ENCODE results near the gene SRSF8.

SRSF8 gene

DNA sequence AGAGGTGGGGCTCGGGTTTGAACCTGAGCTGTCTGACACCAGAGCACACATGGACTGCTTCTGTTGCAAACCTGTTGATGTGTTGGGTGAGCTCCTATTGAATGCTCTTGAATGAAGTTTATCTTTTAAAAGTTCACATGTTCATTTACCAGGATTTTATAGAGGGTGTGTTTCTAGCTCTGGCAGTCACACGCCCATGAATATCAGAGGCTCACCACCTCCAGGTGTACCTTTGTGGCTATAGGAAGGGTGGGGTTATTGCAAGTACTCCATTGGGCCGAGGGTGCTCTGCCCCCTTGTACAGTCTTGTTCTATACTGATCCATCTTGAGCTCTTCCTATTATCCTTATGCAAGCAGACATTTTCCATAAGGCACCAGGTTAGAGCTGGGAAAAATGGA is 32.1 kb downstream of the SRSF8 start:
- no peak for TF ChIP-seq ZFX (IDR thresholded peaks at IDR 0.05)
- TF ChIP-seq, protein P1, sequence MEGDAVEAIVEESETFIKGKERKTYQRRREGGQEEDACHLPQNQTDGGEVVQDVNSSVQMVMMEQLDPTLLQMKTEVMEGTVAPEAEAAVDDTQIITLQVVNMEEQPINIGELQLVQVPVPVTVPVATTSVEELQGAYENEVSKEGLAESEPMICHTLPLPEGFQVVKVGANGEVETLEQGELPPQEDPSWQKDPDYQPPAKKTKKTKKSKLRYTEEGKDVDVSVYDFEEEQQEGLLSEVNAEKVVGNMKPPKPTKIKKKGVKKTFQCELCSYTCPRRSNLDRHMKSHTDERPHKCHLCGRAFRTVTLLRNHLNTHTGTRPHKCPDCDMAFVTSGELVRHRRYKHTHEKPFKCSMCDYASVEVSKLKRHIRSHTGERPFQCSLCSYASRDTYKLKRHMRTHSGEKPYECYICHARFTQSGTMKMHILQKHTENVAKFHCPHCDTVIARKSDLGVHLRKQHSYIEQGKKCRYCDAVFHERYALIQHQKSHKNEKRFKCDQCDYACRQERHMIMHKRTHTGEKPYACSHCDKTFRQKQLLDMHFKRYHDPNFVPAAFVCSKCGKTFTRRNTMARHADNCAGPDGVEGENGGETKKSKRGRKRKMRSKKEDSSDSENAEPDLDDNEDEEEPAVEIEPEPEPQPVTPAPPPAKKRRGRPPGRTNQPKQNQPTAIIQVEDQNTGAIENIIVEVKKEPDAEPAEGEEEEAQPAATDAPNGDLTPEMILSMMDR (conservative IDR thresholded peaks at IDR 0.05) = no peak

DNA sequence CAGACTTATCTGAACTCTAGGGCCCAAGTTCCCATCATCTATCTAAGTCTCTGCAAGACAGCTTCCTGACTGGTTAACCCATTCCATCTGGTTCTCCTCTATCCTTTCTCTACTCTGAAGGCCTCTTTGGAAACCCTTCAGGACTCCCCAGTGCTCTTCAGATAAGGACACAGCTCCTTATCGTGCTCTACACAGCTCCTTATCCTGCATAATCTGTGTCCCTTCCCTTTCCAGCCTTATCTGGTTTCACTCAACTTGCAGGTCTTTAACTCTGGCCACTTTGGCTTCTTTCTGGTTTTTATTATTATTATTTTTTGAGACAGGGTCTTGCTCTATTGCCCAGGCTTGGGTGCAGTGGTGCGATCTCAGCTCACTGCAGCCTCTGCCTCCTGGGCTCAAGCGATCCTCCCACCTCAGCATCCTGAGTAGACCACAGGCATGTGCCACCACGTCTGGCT is 33.5 kb downstream of the SRSF8 start:
- H3K27ac ChIP-seq = no peak overlapping the region
- TF ChIP-seq, protein P1 (conservative IDR thresholded peaks at IDR 0.05) = no peak
- TF ChIP-seq ZFX (IDR thresholded peaks at IDR 0.05) = no peak

More for the DNA sequence above, 32.1 kb downstream of the SRSF8 start:
- no peak overlapping the region for H3K27ac ChIP-seq

DNA sequence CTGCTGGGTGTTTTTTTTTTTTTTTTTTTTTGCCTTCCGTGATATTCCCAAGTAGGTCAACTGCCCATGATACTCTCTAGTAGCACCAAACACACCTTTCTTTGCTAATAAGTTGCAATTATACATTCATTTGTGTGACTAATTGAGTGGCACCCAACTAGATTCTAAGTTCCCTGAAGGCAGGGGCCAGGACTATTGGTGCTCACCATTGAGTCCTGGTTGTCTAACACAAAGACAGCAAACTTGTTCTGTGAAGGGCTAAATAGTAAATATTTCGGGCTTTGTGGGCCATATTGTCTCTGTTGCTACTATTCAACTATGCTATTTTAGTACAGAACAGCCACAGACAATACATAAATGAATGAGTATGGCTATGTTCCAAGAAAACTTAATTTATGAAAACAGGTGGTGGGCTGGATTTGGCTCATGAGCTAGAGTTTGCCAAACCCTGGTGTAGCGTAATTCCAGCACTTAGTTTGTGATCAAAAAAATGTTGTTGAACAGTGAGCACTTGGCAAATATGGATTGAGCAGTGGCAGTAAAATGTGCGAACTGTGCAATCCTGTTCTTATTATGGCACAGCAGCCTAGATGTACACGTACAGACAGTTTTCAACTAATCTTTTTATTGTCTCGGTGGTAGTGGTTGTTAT is 34.3 kb downstream of the SRSF8 start:
- TF ChIP-seq ZFX (IDR thresholded peaks at IDR 0.05) = no peak
- TF ChIP-seq, protein P1 (conservative IDR thresholded peaks at IDR 0.05) = no peak
- H3K27ac ChIP-seq = no peak overlapping the region

DNA sequence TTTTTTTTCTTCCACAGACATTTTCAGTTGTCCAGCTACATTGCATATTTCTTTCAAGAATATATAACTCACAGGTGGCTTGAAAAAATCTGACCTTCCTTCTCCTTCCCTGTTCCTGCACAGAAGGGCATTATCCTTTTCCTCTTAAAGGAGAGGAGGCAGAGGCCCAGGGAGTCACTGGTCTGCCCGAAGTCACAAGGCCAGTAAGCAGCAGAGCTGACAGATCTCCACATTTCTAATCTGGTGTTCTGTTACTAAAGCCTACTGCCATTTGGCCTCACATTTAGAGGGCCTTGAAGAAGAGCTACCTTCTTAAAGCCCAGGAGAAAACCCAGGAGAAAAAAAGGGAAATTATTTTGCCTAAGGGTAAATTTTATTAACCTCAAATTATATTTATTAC is 35.2 kb downstream of the SRSF8 start:
- no peak for TF ChIP-seq ZFX (IDR thresholded peaks at IDR 0.05)
- TF ChIP-seq, protein P1 (conservative IDR thresholded peaks at IDR 0.05) = no peak

DNA sequence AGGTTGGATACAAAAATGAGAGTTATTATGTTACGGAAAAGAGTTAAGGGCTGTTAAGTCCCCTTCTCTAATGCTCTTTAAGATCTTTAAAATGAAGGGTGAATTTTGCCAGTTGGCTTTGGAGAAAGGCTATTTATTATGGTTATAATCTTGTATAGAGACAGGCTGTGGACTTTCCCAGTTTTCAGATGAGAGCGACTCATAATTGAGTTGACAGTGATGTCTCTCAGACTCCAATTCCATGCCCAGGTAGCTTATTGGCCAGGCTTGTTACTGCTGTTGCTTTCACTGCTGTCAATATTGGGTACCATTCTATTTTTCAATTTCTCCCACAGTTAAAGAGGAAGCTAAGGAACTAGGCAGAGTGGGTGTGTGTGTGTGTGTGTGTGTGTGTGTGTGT is 36.0 kb downstream of the SRSF8 start:
- H3K27ac ChIP-seq = no peak overlapping the region
- TF ChIP-seq ZFX (IDR thresholded peaks at IDR 0.05) = no peak
- TF ChIP-seq, protein P1 (conservative IDR thresholded peaks at IDR 0.05) = no peak

More for the DNA sequence above, 35.2 kb downstream of the SRSF8 start:
- H3K27ac ChIP-seq = no peak overlapping the region

DNA sequence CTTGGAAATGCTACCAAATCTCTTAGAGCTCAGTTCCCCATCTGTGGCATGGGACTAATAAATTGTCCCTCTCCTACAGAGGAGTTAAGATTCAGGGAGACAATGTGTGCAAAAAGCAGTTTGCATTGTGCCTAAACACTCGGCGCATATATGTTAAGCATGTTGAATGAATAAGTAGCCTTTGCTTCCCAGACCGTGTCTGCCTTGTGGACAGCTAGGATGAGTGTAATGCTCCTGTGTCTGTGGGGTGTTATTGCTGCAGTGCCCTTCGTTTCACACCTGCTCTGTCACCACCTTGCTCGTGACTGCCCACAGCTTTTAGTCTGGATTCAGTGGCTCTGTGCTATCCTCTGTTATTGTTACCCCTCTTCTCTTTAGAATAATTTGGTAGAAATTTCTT is 37.0 kb downstream of the SRSF8 start:
- TF ChIP-seq, protein P1 (conservative IDR thresholded peaks at IDR 0.05) = no peak
- no peak for TF ChIP-seq ZFX (IDR thresholded peaks at IDR 0.05)
- H3K27ac ChIP-seq = 0 out of 2 replicates have a peak overlapping the region, but pooled peaks have one; percentile 4

DNA sequence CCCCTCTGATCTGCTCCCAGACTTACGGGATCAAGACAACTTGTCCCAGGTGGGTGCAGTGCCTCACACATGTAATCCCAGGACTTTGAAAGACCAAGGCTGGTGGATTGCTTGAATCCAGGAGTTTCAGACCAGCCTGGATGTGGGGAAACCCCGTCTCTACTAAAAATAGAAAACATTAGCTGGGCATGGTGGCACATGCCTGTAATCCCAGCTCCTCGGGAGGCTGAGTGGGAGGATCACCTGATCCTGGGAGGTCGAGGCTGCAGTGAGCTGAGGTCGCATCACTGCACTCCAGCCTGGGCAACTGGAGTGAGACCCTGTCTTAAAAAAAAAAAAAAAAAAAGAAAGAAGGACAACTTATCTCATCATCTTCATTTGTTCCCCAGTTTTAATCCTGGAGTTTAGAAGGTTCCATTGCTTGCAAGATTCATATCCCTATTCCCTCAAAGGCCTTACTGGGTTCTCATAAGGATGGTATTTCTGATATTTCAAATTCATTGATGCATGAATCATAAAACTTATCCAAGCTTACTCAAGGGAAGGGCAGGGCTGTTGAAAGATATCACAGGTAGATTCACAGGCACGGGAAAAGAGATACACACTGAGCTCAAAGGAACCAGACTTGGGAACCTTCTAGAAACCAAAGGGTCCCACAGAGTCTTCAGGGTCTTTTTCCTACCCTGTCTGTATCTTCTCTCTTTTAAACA is 37.6 kb downstream of the SRSF8 start:
- peak overlapping the region; percentile 16; the same call in 1 of the 2 replicates for H3K27ac ChIP-seq
- TF ChIP-seq ZFX (IDR thresholded peaks at IDR 0.05) = no peak
- TF ChIP-seq, protein P1 (conservative IDR thresholded peaks at IDR 0.05) = no peak
